KMS-11 (cell line): ENCODE measurements around the gene MS4A10.

Experiments used
- H2AFZ ChIP-seq: fragments of 200-600 bp; sonication (generic); 2 replicates; pipeline ENCODE4 v1.6.1; 2016; ENCODE audit warnings: antibody characterized with exemption, mixed run types, low read depth
- H3K27ac ChIP-seq: fragments of 200-600 bp; sonication (generic); 2 replicates; pipeline ENCODE4 v1.6.1; 2016; ENCODE audit warnings: mild to moderate bottlenecking, mixed run types
- H3K27me3 ChIP-seq: fragments of 200-600 bp; sonication (generic); 2 replicates; pipeline ENCODE4 v1.6.1; 2017; ENCODE audit warnings: mild to moderate bottlenecking, low read depth, mixed run types, moderate library complexity; ENCODE audit not compliant: insufficient read depth
- H3K36me3 ChIP-seq: fragments of 200-600 bp; sonication (generic); 2 replicates; pipeline ENCODE4 v1.6.1; 2017; ENCODE audit warnings: mild to moderate bottlenecking, mixed run types; ENCODE audit not compliant: insufficient read depth
- H3K4me1 ChIP-seq: fragments of 200-600 bp; sonication (generic); 2 replicates; pipeline ENCODE4 v1.6.1; 2016; ENCODE audit warnings: mild to moderate bottlenecking, low read depth, mixed run types; ENCODE audit not compliant: poor library complexity, severe bottlenecking
- H3K4me2 ChIP-seq: fragments of 200-600 bp; sonication (generic); 2 replicates; pipeline ENCODE4 v1.7.0; 2016; ENCODE audit warnings: mild to moderate bottlenecking, mixed run types
- H3K4me3 ChIP-seq: fragments of 200-600 bp; sonication (generic); IDR thresholded peaks from 2 replicates; pipeline ENCODE4 v1.6.1; 2017; ENCODE audit warnings: low read depth, low read length, mixed read lengths; ENCODE audit not compliant: insufficient read depth
- H3K79me2 ChIP-seq: fragments of 200-600 bp; sonication (generic); 2 replicates; pipeline ENCODE4 v1.6.1; 2016; ENCODE audit warnings: low read depth, mixed run types; ENCODE audit not compliant: insufficient read depth
- H3K9ac ChIP-seq: fragments of 200-600 bp; sonication (generic); 2 replicates; pipeline ENCODE4 v1.6.1; 2016; ENCODE audit warnings: mild to moderate bottlenecking, mixed run types
- H4K20me1 ChIP-seq: fragments of 200-600 bp; sonication (generic); 2 replicates; pipeline ENCODE4 v1.6.1; 2016; ENCODE audit warnings: mild to moderate bottlenecking, mixed run types; ENCODE audit not compliant: insufficient read depth
- CTCF ChIP-seq: fragments of 200-600 bp; sonication (generic); conservative IDR thresholded peaks from 2 replicates; pipeline ENCODE4 v1.6.1; 2017; ENCODE audit warnings: low read depth, mild to moderate bottlenecking, antibody characterized with exemption, low read length, moderate library complexity, mixed read lengths

MS4A10 gene

GRCh38 chr11:60847896-60848295, 62.8 kb downstream of the MS4A10 start:
- Histone ChIP-seq H3K27ac (no peak overlapping the region), H3K4me3 (no peak overlapping the region), H3K9ac (no peak overlapping the region), H3K4me1 (peaks cover 19% of the 10 kb centered on the region), H2AFZ (no peak overlapping the region), H4K20me1 (no peaks in the 10 kb centered on the region), H3K36me3 (peaks cover 6% of the 10 kb centered on the region; the same call in 1 of the 2 replicates), H3K79me2 (peaks cover 49% of the 10 kb centered on the region), H3K27me3 (no peaks in the 10 kb centered on the region), H3K4me2 (no peak overlapping the region)
- no peak for TF ChIP-seq CTCF

GRCh38 chr11:60848714-60849151, 63.6 kb downstream of the MS4A10 start:
- H2AFZ ChIP-seq: no peak overlapping the region
- no peak overlapping the region for H3K9ac ChIP-seq
- TF ChIP-seq CTCF: no peak
- H3K4me3 ChIP-seq: no peak overlapping the region
- peaks cover 41% of the 10 kb centered on the region for H3K79me2 ChIP-seq
- H3K4me2 ChIP-seq: no peak overlapping the region
- H3K27ac ChIP-seq: no peak overlapping the region
- no peaks in the 10 kb centered on the region for H4K20me1 ChIP-seq
- H3K27me3 ChIP-seq: no peaks in the 10 kb centered on the region
- H3K36me3 ChIP-seq: peaks cover 6% of the 10 kb centered on the region; the same call in 1 of the 2 replicates
- peaks cover 19% of the 10 kb centered on the region for H3K4me1 ChIP-seq

GRCh38 chr11:60849641-60850520, 64.7 kb downstream of the MS4A10 start:
- Histone ChIP-seq H3K9ac (no peak overlapping the region), H3K4me3 (no peak overlapping the region)
- no peak for TF ChIP-seq CTCF

More at GRCh38 chr11:60849641-60850520, 64.7 kb downstream of the MS4A10 start:
- H3K4me2 ChIP-seq: no peak overlapping the region
- no peaks in the 10 kb centered on the region for H3K27me3 ChIP-seq
- H4K20me1 ChIP-seq: no peaks in the 10 kb centered on the region
- H3K36me3 ChIP-seq: peaks cover 6% of the 10 kb centered on the region; the same call in 1 of the 2 replicates
- H3K4me1 ChIP-seq: peaks cover 13% of the 10 kb centered on the region
- peaks cover 30% of the 10 kb centered on the region for H3K79me2 ChIP-seq
- no peak overlapping the region for H3K27ac ChIP-seq
- no peak overlapping the region for H2AFZ ChIP-seq
